GM12875 (cell line): ENCODE data around the gene TRIO.

ENCODE experiments used
- H3K4me3 ChIP-seq: one replicate; pipeline ENCODE4 v1.5.1; 2011; ENCODE audit warnings: low read depth, low read length, control low read depth
- TF ChIP-seq, protein P1 (sequence below): IDR thresholded peaks from 2 replicates; pipeline ENCODE4 v1.5.1; 2011; ENCODE audit warnings: low read depth, mild to moderate bottlenecking, control low read depth, inconsistent platforms, low read length, moderate library complexity, borderline replicate concordance; ENCODE audit not compliant: insufficient read depth

TRIO gene

GRCh38 chr5:14168144-14168792, 25.1 kb downstream of the TRIO start:
- TF ChIP-seq, protein P1, sequence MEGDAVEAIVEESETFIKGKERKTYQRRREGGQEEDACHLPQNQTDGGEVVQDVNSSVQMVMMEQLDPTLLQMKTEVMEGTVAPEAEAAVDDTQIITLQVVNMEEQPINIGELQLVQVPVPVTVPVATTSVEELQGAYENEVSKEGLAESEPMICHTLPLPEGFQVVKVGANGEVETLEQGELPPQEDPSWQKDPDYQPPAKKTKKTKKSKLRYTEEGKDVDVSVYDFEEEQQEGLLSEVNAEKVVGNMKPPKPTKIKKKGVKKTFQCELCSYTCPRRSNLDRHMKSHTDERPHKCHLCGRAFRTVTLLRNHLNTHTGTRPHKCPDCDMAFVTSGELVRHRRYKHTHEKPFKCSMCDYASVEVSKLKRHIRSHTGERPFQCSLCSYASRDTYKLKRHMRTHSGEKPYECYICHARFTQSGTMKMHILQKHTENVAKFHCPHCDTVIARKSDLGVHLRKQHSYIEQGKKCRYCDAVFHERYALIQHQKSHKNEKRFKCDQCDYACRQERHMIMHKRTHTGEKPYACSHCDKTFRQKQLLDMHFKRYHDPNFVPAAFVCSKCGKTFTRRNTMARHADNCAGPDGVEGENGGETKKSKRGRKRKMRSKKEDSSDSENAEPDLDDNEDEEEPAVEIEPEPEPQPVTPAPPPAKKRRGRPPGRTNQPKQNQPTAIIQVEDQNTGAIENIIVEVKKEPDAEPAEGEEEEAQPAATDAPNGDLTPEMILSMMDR = no peak
- H3K4me3 ChIP-seq = no peak overlapping the region

DNA sequence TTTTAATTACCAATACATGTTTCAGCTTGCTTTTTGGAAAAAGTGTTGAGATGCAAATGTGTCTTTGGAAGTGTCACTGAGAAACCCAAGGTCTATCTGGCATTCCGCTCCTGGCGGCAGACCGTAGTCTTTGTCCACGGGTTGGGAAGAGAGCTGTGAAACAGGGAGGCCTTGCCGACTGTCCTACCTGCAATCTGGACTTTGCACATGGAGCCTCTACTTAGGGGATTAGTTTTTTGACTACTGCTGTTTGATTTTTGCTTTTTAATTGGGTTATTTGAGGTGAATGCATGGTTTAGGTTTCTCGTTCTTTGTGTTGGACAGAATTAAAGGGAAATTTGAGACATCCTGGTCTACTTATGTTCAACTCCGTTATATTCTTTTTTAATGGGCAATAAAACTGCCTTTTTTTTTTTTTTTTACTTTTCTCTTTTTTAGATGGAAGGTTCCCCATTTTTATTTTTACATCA, 25.7 kb downstream of the TRIO start:
- TF ChIP-seq, protein P1 = no peak
- H3K4me3 ChIP-seq = no peak overlapping the region

- TF ChIP-seq, protein P1 = no peak
- no peak overlapping the region for H3K4me3 ChIP-seq
Observed at GRCh38 chr5:14171046-14171445, 27.9 kb downstream of the TRIO start.

DNA sequence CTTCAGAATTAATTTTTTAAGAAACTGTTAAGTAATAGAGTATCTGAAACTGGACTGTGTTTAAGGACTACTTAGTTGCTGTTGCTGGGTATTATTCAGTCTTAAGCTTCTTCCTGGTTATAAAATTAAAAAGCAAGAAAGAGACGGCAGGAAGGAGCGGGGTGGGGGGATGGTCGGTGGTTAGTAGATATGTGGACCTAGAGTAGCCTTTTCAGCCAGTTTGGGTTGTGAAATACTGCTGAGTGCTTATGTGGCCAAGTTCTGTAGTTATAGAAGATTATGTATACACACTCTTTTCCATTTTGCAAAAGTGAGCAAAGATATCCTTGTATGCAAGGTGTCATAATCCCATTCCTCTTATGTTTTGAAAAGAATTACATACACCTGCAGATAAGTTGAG, 28.5 kb downstream of the TRIO start:
- H3K4me3 ChIP-seq = no peak overlapping the region
- TF ChIP-seq, protein P1 = no peak

DNA sequence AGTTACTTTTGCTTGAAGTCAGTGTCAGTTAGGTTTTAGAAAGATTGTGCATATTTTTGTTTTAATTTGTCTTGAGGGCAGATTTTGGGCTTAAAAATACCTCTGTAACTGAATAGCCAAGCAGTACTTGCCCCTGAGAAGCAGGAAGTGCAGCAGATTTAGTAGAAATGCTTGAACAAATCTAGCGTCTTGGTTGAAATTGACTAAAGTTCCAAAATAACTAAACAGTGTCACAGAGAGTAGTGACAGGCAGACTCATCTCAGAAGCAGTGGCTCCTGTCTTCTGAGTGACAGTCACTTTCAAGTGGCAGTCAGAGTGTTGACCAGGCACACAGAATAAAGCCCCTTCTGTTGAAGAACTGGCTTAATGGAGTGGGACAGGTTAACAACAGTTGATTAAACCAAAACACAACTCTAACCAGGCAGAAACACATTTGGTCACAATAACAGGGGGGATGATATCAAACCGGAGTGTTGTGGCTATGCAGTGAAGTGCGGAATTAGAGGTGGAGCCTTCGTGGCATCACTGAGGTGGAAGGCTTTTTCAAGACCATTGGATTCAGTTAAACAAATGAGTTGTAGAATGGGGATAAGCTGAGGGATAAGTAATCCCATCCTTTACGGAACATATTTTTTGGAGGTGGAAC, 29.1 kb downstream of the TRIO start:
- TF ChIP-seq, protein P1 = no peak
- H3K4me3 ChIP-seq = peak overlapping the region; percentile 22

DNA sequence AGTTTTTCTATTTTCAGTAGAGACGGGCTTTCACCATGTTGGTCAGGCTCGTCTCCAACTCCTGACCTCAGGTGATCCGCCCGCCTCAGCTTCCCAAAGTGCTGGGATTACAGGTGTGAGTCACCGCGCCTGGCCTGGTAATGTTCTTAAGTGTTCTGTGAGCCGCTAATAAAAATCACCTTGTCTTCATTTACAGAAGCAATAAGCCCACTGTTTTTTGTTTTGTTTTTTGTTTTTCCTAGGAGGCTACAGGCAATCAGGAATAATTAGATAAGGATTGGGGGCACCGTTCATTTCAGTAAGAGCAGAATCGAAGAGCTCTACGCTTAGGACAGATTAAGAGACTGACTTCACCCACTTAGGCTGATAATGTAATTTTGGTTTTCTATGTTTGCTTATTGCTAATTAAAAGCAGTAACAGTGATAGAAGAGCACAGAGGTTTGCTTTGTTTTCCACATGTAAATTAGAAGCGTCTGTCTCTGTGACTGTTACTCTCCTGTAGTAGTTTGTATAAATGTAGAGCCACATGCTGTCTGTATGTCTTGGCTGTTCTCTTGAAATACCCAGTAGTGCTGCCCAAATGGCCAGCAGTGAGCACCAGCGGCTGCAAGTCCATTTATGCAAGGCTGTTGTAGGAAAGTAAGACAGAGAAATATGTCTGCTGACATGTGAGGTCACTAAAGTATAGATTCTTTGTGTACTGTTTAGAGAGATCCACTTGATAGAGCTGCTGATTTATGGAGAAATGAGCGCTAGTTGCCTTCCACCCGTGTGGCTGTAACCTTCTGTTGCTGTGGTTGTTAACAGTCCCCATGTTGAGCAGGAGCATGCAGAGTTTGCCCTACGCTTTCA, 30.5 kb downstream of the TRIO start:
- H3K4me3 ChIP-seq = no peak overlapping the region
- TF ChIP-seq, protein P1 = no peak
